ENCODE data around the gene ACTN2. TPM values are rescaled to one million over a fixed set of nuclear protein-coding genes. Genes with fewer than 3 reads are reported as not detected.

The ACTN2 gene
- total RNA-seq, 1 experiment from 2014 or later, result 0.49 TPM

GRCh38 chr1:236688705-236689104 is 2.4 kb downstream of the ACTN2 start:
- Histone ChIP-seq H3K27me3 (ENCODE audit: control insufficient read depth, insufficient read depth, low read length) (peaks cover 5% of the 10 kb centered on the region; the same call in 1 of the 2 replicates), H3K9me3 (ENCODE audit: control insufficient read depth, insufficient read depth, low read depth, low read length) (no peaks in the 10 kb centered on the region), H3K36me3 (ENCODE audit: control insufficient read depth, insufficient read depth, low read length) (no peaks in the 10 kb centered on the region), H3K4me3 (ENCODE audit: low read depth in 2 of 2, low read length in 2 of 2) (no peak overlapping the region), H3K27ac (ENCODE audit: low read length) (no peak overlapping the region), H3K4me1 (ENCODE audit: control insufficient read depth, insufficient read depth, low read length) (no peaks in the 10 kb centered on the region)
- intact Hi-C loops (cut with micrococcal nuclease; ENCODE audit: unreplicated experiment), result loop anchor here (5.0 kb wide), 1 partner anchor 81 kb away; no protein-coding TSS in a partner anchor
- CTCF ChIA-PET, result no interaction called here
- TF ChIP-seq POLR2AphosphoS5 (IDR thresholded peaks at IDR 0.05; ENCODE audit: low read depth, low read length) (no peak), REST (IDR thresholded peaks at IDR 0.05; ENCODE audit: insufficient read depth in 1 of 2, low read depth in 2 of 2, low read length in 1 of 2) (no peak), TCF7L2 (IDR thresholded peaks at IDR 0.05; ENCODE audit: low read depth, low read length) (no peak)
- BruUV-seq (replicated peaks), result no TSS peak
- in situ Hi-C loops (cut with HindIII; ENCODE audit: low pct_unique_long_range_greater_than_20kb, low sequenced_read_pairs), result no loop called here
- POLR2A ChIA-PET, result no interaction called here
- ATAC-seq (no peak), DNase-seq (ENCODE audit: low read depth, low spot score) (no peak)

- peaks cover 5% of the 10 kb centered on the region; the same call in 1 of the 2 replicates for H3K27me3 ChIP-seq (ENCODE audit: control insufficient read depth, insufficient read depth, low read length)
- no peak for DNase-seq (ENCODE audit: low read depth, low spot score)
Observed at GRCh38 chr1:236689713-236690569, 3.6 kb downstream of the ACTN2 start.

More at GRCh38 chr1:236689713-236690569, 3.6 kb downstream of the ACTN2 start:
- H3K36me3 ChIP-seq (ENCODE audit: control insufficient read depth, insufficient read depth, low read length), result no peaks in the 10 kb centered on the region
- TF ChIP-seq CTCF (IDR thresholded peaks at IDR 0.05) (no peak), REST (IDR thresholded peaks at IDR 0.05; ENCODE audit: insufficient read depth in 1 of 2, low read depth in 2 of 2, low read length in 1 of 2) (no peak), SIN3A (IDR thresholded peaks at IDR 0.05; ENCODE audit: borderline replicate concordance, insufficient read depth, low read depth, low read length) (no peak), TCF7L2 (IDR thresholded peaks at IDR 0.05; ENCODE audit: low read depth, low read length) (no peak), POLR2AphosphoS5 (IDR thresholded peaks at IDR 0.05; ENCODE audit: low read depth, low read length) (no peak)
- H3K9me3 ChIP-seq (ENCODE audit: control insufficient read depth, insufficient read depth, low read depth, low read length), result no peaks in the 10 kb centered on the region
- no peak overlapping the region for H3K4me3 ChIP-seq (ENCODE audit: low read depth in 2 of 2, low read length in 2 of 2)
- H3K27ac ChIP-seq (ENCODE audit: low read length), result no peak overlapping the region
- ChIA-PET POLR2A (no interaction called here), CTCF (interaction anchor here (0.7 kb wide), 1 partner anchor 643 kb away, joined by 5 read pairs; no protein-coding TSS in a partner anchor)
- in situ Hi-C loops (cut with HindIII; ENCODE audit: low pct_unique_long_range_greater_than_20kb, low sequenced_read_pairs), result no loop called here
- ATAC-seq, result no peak
- H3K4me1 ChIP-seq (ENCODE audit: control insufficient read depth, insufficient read depth, low read length), result no peaks in the 10 kb centered on the region
- intact Hi-C loops (cut with micrococcal nuclease; ENCODE audit: unreplicated experiment), result loop anchor here (5.0 kb wide), 1 partner anchor 83 kb away; no protein-coding TSS in a partner anchor
- BruUV-seq (replicated peaks), result no TSS peak
